Progenitor cell of endocrine pancreas (in vitro differentiated cells): ENCODE measurements around the gene ETV2. TPM values are rescaled to one million over a fixed set of nuclear protein-coding genes. Genes with fewer than 3 reads are reported as not detected.

Experiments
- DNase-seq: peaks from one replicate; pipeline ENCODE4 v3.0.0; 2021; ENCODE audit warnings: low spot score; ENCODE audit not compliant: unreplicated experiment
- H3K27ac Mint-ChIP-seq: 2 replicates; pipeline ENCODE4 v1.8.0; 2021; ENCODE audit warnings: mild to moderate bottlenecking, moderate library complexity, mixed read lengths
- H3K27me3 Mint-ChIP-seq: 2 replicates; pipeline ENCODE4 v1.8.0; 2021; ENCODE audit warnings: mixed read lengths
- H3K36me3 Mint-ChIP-seq: 2 replicates; pipeline ENCODE4 v1.8.0; 2022; ENCODE audit warnings: mixed read lengths; ENCODE audit not compliant: insufficient read depth
- H3K4me1 Mint-ChIP-seq: 2 replicates; pipeline ENCODE4 v1.8.0; 2021; ENCODE audit warnings: low read depth, mixed read lengths
- H3K4me3 Mint-ChIP-seq: 2 replicates; pipeline ENCODE4 v1.8.0; 2021; ENCODE audit warnings: low read depth, mild to moderate bottlenecking, moderate library complexity, mixed read lengths
- H3K9me3 Mint-ChIP-seq: 2 replicates; pipeline ENCODE4 v1.8.0; 2021; ENCODE audit warnings: low read depth, mixed read lengths
- total RNA-seq: library from RNA; stranded (reverse); gene quantifications from 2 replicates; pipeline ENCODE4 v1.2.1, GENCODE V29; 2021
- TF ChIP-seq, protein P1 (sequence below): fragments of 200-600 bp; sonication (generic); IDR thresholded peaks from one replicate; pipeline ENCODE4 v1.5.0; 2021; ENCODE audit warnings: antibody characterized with exemption, mild to moderate bottlenecking; ENCODE audit not compliant: unreplicated experiment

Gene ETV2
- total RNA-seq, 1 donor from 2014 or later, result 1.0 TPM

DNA sequence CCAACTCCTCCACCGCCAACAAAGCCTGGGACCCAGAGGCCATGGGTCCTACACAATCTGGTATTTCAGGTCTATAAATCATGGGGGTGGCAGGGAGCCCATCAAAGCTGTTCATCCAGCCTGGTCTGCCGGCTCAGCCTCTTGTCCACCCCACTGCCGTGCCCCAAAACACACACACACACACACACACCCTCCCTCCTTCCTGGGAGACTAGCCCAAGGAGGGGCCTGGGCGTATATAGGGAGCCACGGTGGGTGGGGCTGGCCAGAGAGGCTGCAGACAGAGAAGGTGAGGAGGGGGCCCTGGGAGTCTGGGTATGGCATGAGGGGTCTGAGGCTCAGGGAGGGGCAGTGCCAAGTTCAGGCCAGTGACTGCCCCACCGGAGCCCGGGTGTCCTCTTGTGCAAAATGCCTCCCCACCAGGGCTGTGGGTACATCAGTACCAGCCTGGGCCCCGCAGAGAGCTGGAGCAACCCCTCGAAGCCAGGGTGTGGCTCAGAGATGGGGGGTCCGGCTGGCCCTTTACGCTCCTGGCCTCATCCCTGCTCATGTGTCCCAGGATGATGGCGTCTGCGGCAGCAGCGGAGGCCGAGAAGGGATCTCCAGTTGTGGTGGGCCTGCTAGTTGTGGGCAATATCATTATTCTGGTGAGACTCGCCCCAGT lies 24.8 kb downstream of the ETV2 start, which contains the start of gene UPK1A:
Gene UPK1A (plus strand): TSS at position 267 of the 663 bp plus-strand sequence. CDS start 296 bp downstream, at position 563.
- TF ChIP-seq, protein P1, sequence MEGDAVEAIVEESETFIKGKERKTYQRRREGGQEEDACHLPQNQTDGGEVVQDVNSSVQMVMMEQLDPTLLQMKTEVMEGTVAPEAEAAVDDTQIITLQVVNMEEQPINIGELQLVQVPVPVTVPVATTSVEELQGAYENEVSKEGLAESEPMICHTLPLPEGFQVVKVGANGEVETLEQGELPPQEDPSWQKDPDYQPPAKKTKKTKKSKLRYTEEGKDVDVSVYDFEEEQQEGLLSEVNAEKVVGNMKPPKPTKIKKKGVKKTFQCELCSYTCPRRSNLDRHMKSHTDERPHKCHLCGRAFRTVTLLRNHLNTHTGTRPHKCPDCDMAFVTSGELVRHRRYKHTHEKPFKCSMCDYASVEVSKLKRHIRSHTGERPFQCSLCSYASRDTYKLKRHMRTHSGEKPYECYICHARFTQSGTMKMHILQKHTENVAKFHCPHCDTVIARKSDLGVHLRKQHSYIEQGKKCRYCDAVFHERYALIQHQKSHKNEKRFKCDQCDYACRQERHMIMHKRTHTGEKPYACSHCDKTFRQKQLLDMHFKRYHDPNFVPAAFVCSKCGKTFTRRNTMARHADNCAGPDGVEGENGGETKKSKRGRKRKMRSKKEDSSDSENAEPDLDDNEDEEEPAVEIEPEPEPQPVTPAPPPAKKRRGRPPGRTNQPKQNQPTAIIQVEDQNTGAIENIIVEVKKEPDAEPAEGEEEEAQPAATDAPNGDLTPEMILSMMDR, result no peak
- no peaks in the 10 kb centered on the region for H3K9me3 Mint-ChIP-seq
- peaks cover 3% of the 10 kb centered on the region for H3K4me1 Mint-ChIP-seq
- peaks cover 21% of the 10 kb centered on the region for H3K27me3 Mint-ChIP-seq
- H3K36me3 Mint-ChIP-seq, result peaks cover 11% of the 10 kb centered on the region
- H3K27ac Mint-ChIP-seq, result no peak within 1 kb of the TSS
- no peak for DNase-seq
- no peak within 1 kb of the TSS for H3K4me3 Mint-ChIP-seq

GRCh38 chr19:35669566-35669965 lies 28.0 kb downstream of the ETV2 start:
- Mint-ChIP-seq H3K36me3 (no peaks in the 10 kb centered on the region), H3K27ac (no peak overlapping the region), H3K9me3 (no peaks in the 10 kb centered on the region), H3K4me1 (peaks cover 4% of the 10 kb centered on the region), H3K27me3 (peaks cover 43% of the 10 kb centered on the region), H3K4me3 (no peak overlapping the region)
- DNase-seq, result no peak
- TF ChIP-seq, protein P1, result no peak

- H3K36me3 Mint-ChIP-seq, result no peaks in the 10 kb centered on the region
- H3K27me3 Mint-ChIP-seq, result peaks cover 44% of the 10 kb centered on the region
- H3K27ac Mint-ChIP-seq, result no peak overlapping the region
- no peaks in the 10 kb centered on the region for H3K9me3 Mint-ChIP-seq
- DNase-seq, result no peak
- peaks cover 4% of the 10 kb centered on the region for H3K4me1 Mint-ChIP-seq
- TF ChIP-seq, protein P1, result no peak
- H3K4me3 Mint-ChIP-seq, result no peak overlapping the region
Observed at GRCh38 chr19:35669974-35670373, 28.4 kb downstream of the ETV2 start.

GRCh38 chr19:35670686-35671085 lies 29.1 kb downstream of the ETV2 start:
- Mint-ChIP-seq H3K27me3 (peaks cover 44% of the 10 kb centered on the region), H3K9me3 (no peaks in the 10 kb centered on the region), H3K4me1 (peaks cover 4% of the 10 kb centered on the region), H3K27ac (no peak overlapping the region), H3K36me3 (no peaks in the 10 kb centered on the region), H3K4me3 (no peak overlapping the region)
- TF ChIP-seq, protein P1, result no peak
- DNase-seq, result no peak

GRCh38 chr19:35671818-35672217 lies 30.3 kb downstream of the ETV2 start:
- Mint-ChIP-seq H3K4me1 (peaks cover 2% of the 10 kb centered on the region), H3K36me3 (no peaks in the 10 kb centered on the region), H3K27ac (no peak overlapping the region), H3K27me3 (peaks cover 53% of the 10 kb centered on the region), H3K9me3 (no peaks in the 10 kb centered on the region), H3K4me3 (no peak overlapping the region)
- DNase-seq, result no peak
- TF ChIP-seq, protein P1, result no peak
